Mesenchymal stem cell (in vitro differentiated cells and primary cell): ENCODE data around the gene FAM180A.

Source experiments
- DNase-seq: peaks from one replicate; pipeline ENCODE4 v3.0.0-alpha.2; 2013
- H2AFZ ChIP-seq: one replicate; pipeline ENCODE4 v1.6.1; 2013; ENCODE audit warnings: low read depth, mild to moderate bottlenecking, control low read depth, inconsistent platforms, low read length, moderate library complexity
- H2AK5ac ChIP-seq: 2 replicates; pipeline ENCODE4 v1.6.1; 2013; ENCODE audit warnings: low read length, moderate library complexity, mild to moderate bottlenecking, inconsistent platforms; ENCODE audit not compliant: severe bottlenecking
- H2BK120ac ChIP-seq: one replicate; pipeline ENCODE4 v1.6.1; 2013; ENCODE audit warnings: low read depth, mild to moderate bottlenecking, inconsistent platforms, low read length, moderate library complexity
- H2BK12ac ChIP-seq, 2 experiments: one replicate each; pipeline ENCODE4 v1.6.1; 2013; ENCODE audit warnings: inconsistent platforms in 2 of 2, low read length in 2 of 2, mild to moderate bottlenecking in 2 of 2, moderate library complexity in 2 of 2, control low read depth in 1 of 2
- H2BK15ac ChIP-seq: one replicate; pipeline ENCODE4 v1.6.1; 2013; ENCODE audit warnings: mild to moderate bottlenecking, low read depth, inconsistent platforms; ENCODE audit not compliant: poor library complexity, severe bottlenecking
- H2BK5ac ChIP-seq: 2 replicates; pipeline ENCODE4 v1.6.1; 2013; ENCODE audit warnings: low read depth, mild to moderate bottlenecking, low read length, control low read depth, inconsistent platforms; ENCODE audit not compliant: poor library complexity, severe bottlenecking
- H3K14ac ChIP-seq, 2 experiments: one replicate each; pipeline ENCODE4 v1.6.1; 2013; ENCODE audit warnings: inconsistent platforms in 2 of 2, low read length in 2 of 2, control low read depth in 1 of 2, mild to moderate bottlenecking in 1 of 2, moderate library complexity in 1 of 2
- H3K18ac ChIP-seq, 2 experiments: one replicate each; pipeline ENCODE4 v1.6.1; 2013; ENCODE audit warnings: inconsistent platforms in 2 of 2, low read length in 2 of 2, control low read depth in 1 of 2, low read depth in 1 of 2, mild to moderate bottlenecking in 1 of 2
- H3K23ac ChIP-seq, 2 experiments: one replicate each; pipeline ENCODE4 v1.6.1; 2013; ENCODE audit warnings: inconsistent platforms in 2 of 2, low read length in 2 of 2, mild to moderate bottlenecking in 2 of 2, moderate library complexity in 2 of 2, control low read depth in 1 of 2
- H3K27ac ChIP-seq: 2 replicates; pipeline ENCODE4 v1.5.1; 2013; ENCODE audit warnings: mild to moderate bottlenecking, moderate library complexity, low read length, control low read depth, inconsistent platforms; ENCODE audit not compliant: poor library complexity, severe bottlenecking
- H3K27me3 ChIP-seq, 2 experiments: 2 replicates each; pipeline versions ENCODE4 v1.6.1 to v1.7.0; 2013; ENCODE audit warnings: low read length in 2 of 2, mild to moderate bottlenecking in 2 of 2, moderate library complexity in 2 of 2, control low read depth in 1 of 2, inconsistent platforms in 1 of 2; ENCODE audit not compliant: control insufficient read depth in 1 of 2, insufficient read depth in 1 of 2
- H3K36me3 ChIP-seq, 2 experiments: 2 replicates each; pipeline versions ENCODE4 v1.6.1 to v1.7.0; 2013; ENCODE audit warnings: low read length in 2 of 2, control low read depth in 1 of 2, inconsistent platforms in 1 of 2, low read depth in 1 of 2, mild to moderate bottlenecking in 1 of 2; ENCODE audit not compliant: insufficient read depth in 2 of 2, control insufficient read depth in 1 of 2
- H3K4ac ChIP-seq, 2 experiments: one replicate each; pipeline ENCODE4 v1.6.1; 2013; ENCODE audit warnings: inconsistent platforms in 2 of 2, low read length in 2 of 2, mild to moderate bottlenecking in 2 of 2, moderate library complexity in 2 of 2, control low read depth in 1 of 2, low read depth in 1 of 2
- H3K4me1 ChIP-seq: 2 replicates; pipeline ENCODE4 v1.6.1; 2013; ENCODE audit warnings: low read depth, low read length, control low read depth; ENCODE audit not compliant: control insufficient read depth, insufficient read depth
- H3K4me2 ChIP-seq: 2 replicates; pipeline ENCODE4 v1.6.1; 2013; ENCODE audit warnings: low read length, mild to moderate bottlenecking, inconsistent platforms; ENCODE audit not compliant: poor library complexity, severe bottlenecking
- H3K4me3 ChIP-seq, 2 experiments: 2 replicates each; pipeline versions ENCODE4 v1.5.1 to v1.7.0; 2013; ENCODE audit warnings: low read length in 2 of 2, mild to moderate bottlenecking in 2 of 2, control low read depth in 1 of 2, low read depth in 1 of 2; ENCODE audit not compliant: insufficient read depth in 1 of 2
- H3K79me1 ChIP-seq: replicated peaks from 2 replicates; pipeline ENCODE4 v1.6.1; 2013; ENCODE audit warnings: mild to moderate bottlenecking, control low read depth, low read length, inconsistent platforms; ENCODE audit not compliant: poor library complexity, severe bottlenecking
- H3K9ac ChIP-seq: 2 replicates; pipeline ENCODE4 v1.7.0; 2013; ENCODE audit warnings: mild to moderate bottlenecking, low read length, moderate library complexity
- H3K9me3 ChIP-seq: 2 replicates; pipeline ENCODE4 v1.7.0; 2013; ENCODE audit warnings: mild to moderate bottlenecking, low read length; ENCODE audit not compliant: control insufficient read depth
- H4K8ac ChIP-seq: one replicate; pipeline ENCODE4 v1.6.1; 2013; ENCODE audit warnings: inconsistent platforms, mild to moderate bottlenecking, low read length, moderate library complexity
- H4K91ac ChIP-seq: one replicate; pipeline ENCODE4 v1.6.1; 2013; ENCODE audit warnings: mild to moderate bottlenecking, low read length, inconsistent platforms
- WGBS: methylation state at CpG from one replicate; pipeline ENCODE4 v1.1.7; 2013; ENCODE audit warnings: mixed read lengths; 5-methylcytosine and 5-hydroxymethylcytosine counted together

FAM180A gene

GRCh38 chr7:135761751-135762488, 13.3 kb upstream of the FAM180A start:
- Histone ChIP-seq H2BK5ac (no peak overlapping the region), H2AK5ac (no peak overlapping the region), H2BK12ac (peak overlapping the region; percentile 59 to 70), H2BK15ac (peak overlapping the region; percentile 74), H3K79me1 (no peaks in the 10 kb centered on the region), H3K4ac (peak overlapping the region in 1 of 2 experiments; percentile 77), H3K36me3 (no peaks in the 10 kb centered on the region), H4K8ac (peak overlapping the region; percentile 73), H3K4me1 (no peaks in the 10 kb centered on the region), H3K9me3 (no peaks in the 10 kb centered on the region), H3K27ac (no peak overlapping the region), H3K18ac (peak overlapping the region; percentile 31 to 64), H3K4me3 (no peak overlapping the region), H3K23ac (peak overlapping the region in 1 of 2 experiments; percentile 62), H2BK120ac (peak overlapping the region; percentile 91), H3K14ac (peak overlapping the region in 1 of 2 experiments; percentile 23), H4K91ac (peak overlapping the region; percentile 96), H3K27me3 (peaks cover 0 to 29% of the 10 kb centered on the region in 2 experiments), H3K4me2 (no peak overlapping the region), H3K9ac (peak overlapping the region; percentile 16), H2AFZ (peak overlapping the region; percentile 46)
- WGBS, result 41% methylated on average over 6 of the region's 10 CpGs
- DNase-seq, result peak; percentile 69

GRCh38 chr7:135759532-135759931, 10.9 kb upstream of the FAM180A start:
- Histone ChIP-seq H2AFZ (no peak overlapping the region), H2BK15ac (no peak overlapping the region), H2BK5ac (no peak overlapping the region), H3K23ac (no peak overlapping the region), H4K91ac (no peak overlapping the region), H3K27me3 (peaks cover 0 to 29% of the 10 kb centered on the region in 2 experiments), H3K9me3 (no peaks in the 10 kb centered on the region), H3K14ac (no peak overlapping the region), H3K18ac (no peak overlapping the region), H3K4me3 (no peak overlapping the region), H2BK12ac (no peak overlapping the region), H3K9ac (no peak overlapping the region), H3K27ac (no peak overlapping the region), H2AK5ac (no peak overlapping the region), H3K4me1 (no peaks in the 10 kb centered on the region), H3K4me2 (no peak overlapping the region), H3K79me1 (no peaks in the 10 kb centered on the region), H2BK120ac (no peak overlapping the region), H3K36me3 (no peaks in the 10 kb centered on the region), H4K8ac (no peak overlapping the region), H3K4ac (no peak overlapping the region)
- no peak for DNase-seq
- WGBS, result 80% methylated on average over 4 of the region's 4 CpGs

- no peak overlapping the region for H3K27ac ChIP-seq
- H4K91ac ChIP-seq, result no peak overlapping the region
- peak overlapping the region in 1 of 2 experiments; percentile 55 for H3K4me3 ChIP-seq
- no peak overlapping the region for H2AFZ ChIP-seq
- no peak overlapping the region for H3K18ac ChIP-seq
- peak overlapping the region; percentile 44 for H2BK15ac ChIP-seq
- H3K9ac ChIP-seq, result peak overlapping the region; percentile 85
- no peak overlapping the region for H3K4me2 ChIP-seq
- no peak overlapping the region for H4K8ac ChIP-seq
- H2BK5ac ChIP-seq, result no peak overlapping the region
- WGBS, result 53% methylated on average over 5 of the region's 5 CpGs
- H3K4ac ChIP-seq, result no peak overlapping the region
- no peak overlapping the region for H2AK5ac ChIP-seq
- H3K9me3 ChIP-seq, result no peaks in the 10 kb centered on the region
- H2BK12ac ChIP-seq, result peak overlapping the region in 1 of 2 experiments; percentile 6
- H3K27me3 ChIP-seq, result peaks cover 0 to 34% of the 10 kb centered on the region in 2 experiments
- no peak for DNase-seq
- no peaks in the 10 kb centered on the region for H3K4me1 ChIP-seq
- no peak overlapping the region for H2BK120ac ChIP-seq
- no peak overlapping the region for H3K14ac ChIP-seq
- H3K23ac ChIP-seq, result no peak overlapping the region
- no peaks in the 10 kb centered on the region for H3K79me1 ChIP-seq
- no peaks in the 10 kb centered on the region for H3K36me3 ChIP-seq
Measured at GRCh38 chr7:135758531-135758932, 9.9 kb upstream of the FAM180A start.

GRCh38 chr7:135757719-135758411, 9.3 kb upstream of the FAM180A start:
- no peak overlapping the region for H3K18ac ChIP-seq
- H3K27ac ChIP-seq, result no peak overlapping the region
- peak overlapping the region; percentile 77 for H2BK15ac ChIP-seq
- no peak overlapping the region for H2BK12ac ChIP-seq
- H2BK5ac ChIP-seq, result no peak overlapping the region
- H2AFZ ChIP-seq, result no peak overlapping the region
- H3K79me1 ChIP-seq, result no peaks in the 10 kb centered on the region
- no peaks in the 10 kb centered on the region for H3K36me3 ChIP-seq
- no peak overlapping the region for H2BK120ac ChIP-seq
- H3K9ac ChIP-seq, result peak overlapping the region; percentile 85
- no peak overlapping the region for H2AK5ac ChIP-seq
- H3K23ac ChIP-seq, result no peak overlapping the region
- no peak overlapping the region for H3K4ac ChIP-seq
- H3K4me2 ChIP-seq, result no peak overlapping the region
- DNase-seq, result no peak
- peak overlapping the region; percentile 84 for H4K8ac ChIP-seq
- H3K4me3 ChIP-seq, result peak overlapping the region in 1 of 2 experiments; percentile 55
- 87% methylated on average over 4 of the region's 8 CpGs for WGBS
- H3K9me3 ChIP-seq, result no peaks in the 10 kb centered on the region
- no peak overlapping the region for H3K14ac ChIP-seq
- H3K27me3 ChIP-seq, result peaks cover 0 to 34% of the 10 kb centered on the region in 2 experiments
- H3K4me1 ChIP-seq, result no peaks in the 10 kb centered on the region
- H4K91ac ChIP-seq, result no peak overlapping the region
